ENCODE measurements around the gene NUS1.
"Not testable (repeated sequence)": the region's sequence is repeated elsewhere in the genome, so short reads cannot be mapped to it uniquely, and the experiment has no call there.

The NUS1 gene

GRCh38 chr6:117711369-117711768, 36.1 kb downstream of the NUS1 start:
- DNase-seq (ENCODE audit: low spot score): no peak

GRCh38 chr6:117718895-117719294, 43.6 kb downstream of the NUS1 start:
- no peak for DNase-seq (ENCODE audit: low spot score)

GRCh38 chr6:117721520-117721919, 46.3 kb downstream of the NUS1 start:
- not testable (repeated sequence) for DNase-seq (ENCODE audit: low spot score)

GRCh38 chr6:117728626-117729025, 53.4 kb downstream of the NUS1 start:
- no peak for DNase-seq (ENCODE audit: low spot score)

- DNase-seq (ENCODE audit: low spot score): no peak
These were observed 54.3 kb downstream of the NUS1 start for GRCh38 chr6:117729613-117730012.

- no peak for DNase-seq (ENCODE audit: low spot score)
These were observed 58.1 kb downstream of the NUS1 start for GRCh38 chr6:117733341-117733740.

GRCh38 chr6:117739869-117740268, 64.6 kb downstream of the NUS1 start:
- DNase-seq (ENCODE audit: low spot score): no peak

GRCh38 chr6:117740605-117741004, 65.3 kb downstream of the NUS1 start:
- DNase-seq (ENCODE audit: low spot score): no peak

GRCh38 chr6:117750675-117751074, 75.4 kb downstream of the NUS1 start:
- not testable (repeated sequence) for DNase-seq (ENCODE audit: low spot score)
